ENCODE results near the gene PLEKHG4B. TPM values are rescaled to one million over a fixed set of nuclear protein-coding genes. Genes with fewer than 3 reads are reported as not detected.

PLEKHG4B gene
- total RNA-seq, 1 donor from 2014 or later, result 6.8 TPM

- H3K9me3 Mint-ChIP-seq (ENCODE audit: unreplicated experiment), result no peaks in the 10 kb centered on the region
- TF ChIP-seq CTCF (IDR thresholded peaks at IDR 0.05; ENCODE audit: unreplicated experiment), result no peak
- no peak overlapping the region for H3K4me3 Mint-ChIP-seq (ENCODE audit: unreplicated experiment)
- H3K4me1 Mint-ChIP-seq (ENCODE audit: unreplicated experiment), result peaks cover 4% of the 10 kb centered on the region
- H3K27me3 Mint-ChIP-seq (ENCODE audit: unreplicated experiment), result peaks cover 1% of the 10 kb centered on the region
- no peak overlapping the region for H3K27ac Mint-ChIP-seq (ENCODE audit: unreplicated experiment)
- DNase-seq (ENCODE audit: low spot score), result no peak
- peaks cover 12% of the 10 kb centered on the region for H3K36me3 Mint-ChIP-seq (ENCODE audit: low read depth, unreplicated experiment)
Observed at GRCh38 chr5:128446-128845, 36.5 kb downstream of the PLEKHG4B start.

- H3K9me3 Mint-ChIP-seq (ENCODE audit: unreplicated experiment), result no peaks in the 10 kb centered on the region
- no peak for DNase-seq (ENCODE audit: low spot score)
- TF ChIP-seq CTCF (IDR thresholded peaks at IDR 0.05; ENCODE audit: unreplicated experiment), result no peak
- peaks cover 1% of the 10 kb centered on the region for H3K27me3 Mint-ChIP-seq (ENCODE audit: unreplicated experiment)
- no peak overlapping the region for H3K4me3 Mint-ChIP-seq (ENCODE audit: unreplicated experiment)
- H3K36me3 Mint-ChIP-seq (ENCODE audit: low read depth, unreplicated experiment), result peaks cover 12% of the 10 kb centered on the region
- H3K4me1 Mint-ChIP-seq (ENCODE audit: unreplicated experiment), result peaks cover 4% of the 10 kb centered on the region
- H3K27ac Mint-ChIP-seq (ENCODE audit: unreplicated experiment), result no peak overlapping the region
Observed at GRCh38 chr5:129148-129547, 37.2 kb downstream of the PLEKHG4B start.

GRCh38 chr5:129820-130219 lies 37.9 kb downstream of the PLEKHG4B start:
- H3K27ac Mint-ChIP-seq (ENCODE audit: unreplicated experiment), result no peak overlapping the region
- TF ChIP-seq CTCF (IDR thresholded peaks at IDR 0.05; ENCODE audit: unreplicated experiment), result no peak
- no peak for DNase-seq (ENCODE audit: low spot score)
- H3K4me1 Mint-ChIP-seq (ENCODE audit: unreplicated experiment), result peaks cover 4% of the 10 kb centered on the region
- no peaks in the 10 kb centered on the region for H3K9me3 Mint-ChIP-seq (ENCODE audit: unreplicated experiment)
- H3K27me3 Mint-ChIP-seq (ENCODE audit: unreplicated experiment), result peaks cover 1% of the 10 kb centered on the region
- peaks cover 12% of the 10 kb centered on the region for H3K36me3 Mint-ChIP-seq (ENCODE audit: low read depth, unreplicated experiment)
- H3K4me3 Mint-ChIP-seq (ENCODE audit: unreplicated experiment), result no peak overlapping the region

- Mint-ChIP-seq H3K27ac (ENCODE audit: unreplicated experiment) (no peak overlapping the region), H3K36me3 (ENCODE audit: low read depth, unreplicated experiment) (peaks cover 12% of the 10 kb centered on the region), H3K27me3 (ENCODE audit: unreplicated experiment) (no peaks in the 10 kb centered on the region)
Observed at GRCh38 chr5:130601-131131, 38.7 kb downstream of the PLEKHG4B start.

More at GRCh38 chr5:130601-131131, 38.7 kb downstream of the PLEKHG4B start:
- no peak for TF ChIP-seq CTCF (IDR thresholded peaks at IDR 0.05; ENCODE audit: unreplicated experiment)
- peaks cover 4% of the 10 kb centered on the region for H3K4me1 Mint-ChIP-seq (ENCODE audit: unreplicated experiment)
- no peaks in the 10 kb centered on the region for H3K9me3 Mint-ChIP-seq (ENCODE audit: unreplicated experiment)
- DNase-seq (ENCODE audit: low spot score), result no peak
- H3K4me3 Mint-ChIP-seq (ENCODE audit: unreplicated experiment), result no peak overlapping the region
